Hepatocyte (in vitro differentiated cells): ENCODE measurements around the gene TPPP3. TPM values are rescaled to one million over a fixed set of nuclear protein-coding genes. Genes with fewer than 3 reads are reported as not detected.

Experiments
- DNase-seq: peaks from one replicate; pipeline ENCODE4 v3.0.0-alpha.2; 2016; ENCODE audit warnings: low spot score
- H2AFZ ChIP-seq: fragments of 200-600 bp; sonication (generic); 2 replicates; pipeline ENCODE4 v1.6.0; 2016; ENCODE audit warnings: antibody characterized with exemption, mild to moderate bottlenecking
- H3K27ac ChIP-seq: fragments of 200-600 bp; sonication (generic); 2 replicates; pipeline ENCODE4 v1.5.1; 2016; ENCODE audit warnings: mild to moderate bottlenecking
- H3K27me3 ChIP-seq: fragments of 200-600 bp; sonication (generic); 2 replicates; pipeline ENCODE4 v1.6.1; 2016
- H3K36me3 ChIP-seq: fragments of 200-600 bp; sonication (generic); replicated peaks from 2 replicates; pipeline ENCODE4 v1.5.1; 2016; ENCODE audit warnings: low read depth; ENCODE audit not compliant: insufficient read depth
- H3K4me1 ChIP-seq: fragments of 200-600 bp; sonication (generic); 2 replicates; pipeline ENCODE4 v1.5.1; 2016; ENCODE audit warnings: mild to moderate bottlenecking, moderate library complexity; ENCODE audit not compliant: insufficient read depth
- H3K4me2 ChIP-seq: fragments of 200-600 bp; sonication (generic); 2 replicates; pipeline ENCODE4 v1.6.0; 2016
- H3K4me3 ChIP-seq: fragments of 200-600 bp; sonication (generic); 2 replicates; pipeline ENCODE4 v1.5.1; 2016; ENCODE audit warnings: mild to moderate bottlenecking
- H3K79me2 ChIP-seq: fragments of 200-600 bp; sonication (generic); 2 replicates; pipeline ENCODE4 v1.6.0; 2017; ENCODE audit warnings: mild to moderate bottlenecking
- H3K9me2 ChIP-seq: fragments of 200-600 bp; sonication (generic); replicated peaks from 2 replicates; pipeline ENCODE4 v1.6.0; 2017; ENCODE audit warnings: mild to moderate bottlenecking; ENCODE audit not compliant: insufficient read depth
- H3K9me3 ChIP-seq: fragments of 200-600 bp; sonication (generic); 2 replicates; pipeline ENCODE4 v1.5.1; 2016; ENCODE audit warnings: low read depth, mild to moderate bottlenecking
- H4K20me1 ChIP-seq: fragments of 200-600 bp; sonication (generic); 2 replicates; pipeline ENCODE4 v1.6.0; 2016; ENCODE audit warnings: mild to moderate bottlenecking; ENCODE audit not compliant: insufficient read depth, poor library complexity, severe bottlenecking
- CTCF ChIP-seq: fragments of 200-600 bp; sonication (generic); IDR thresholded peaks from 2 replicates; pipeline ENCODE4 v1.5.1; 2016; ENCODE audit warnings: antibody characterized with exemption, mild to moderate bottlenecking; ENCODE audit not compliant: poor library complexity
- EZH2 ChIP-seq: fragments of 200-600 bp; sonication (generic); IDR thresholded peaks from 2 replicates; pipeline ENCODE4 v1.6.1; 2016; ENCODE audit warnings: antibody characterized with exemption, mild to moderate bottlenecking, borderline replicate concordance
- EZH2phosphoT487 ChIP-seq: fragments of 200-600 bp; sonication (generic); IDR thresholded peaks from one replicate; pipeline ENCODE4 v1.6.1; 2018; ENCODE audit warnings: antibody characterized with exemption, mild to moderate bottlenecking, low read depth, moderate library complexity; ENCODE audit not compliant: unreplicated experiment, severe bottlenecking
- whole genome bisulfite sequencing: methylation state at CpG from one replicate; pipeline ENCODE4 v1.1.6; 2016; ENCODE audit warnings: low lambda C conversion rate; ENCODE audit errors: missing lambda C conversion rate; 5-methylcytosine and 5-hydroxymethylcytosine counted together
- polyA plus RNA-seq: library from polyadenylated mRNA; unstranded; fragments of >200 nt; fragmentation: Nextera tagmentation; extraction: Ambion mirVana; gene quantifications from 2 replicates; pipeline ENCODE4 v1.2.1, GENCODE V29; 2016
- total RNA-seq: library from RNA; depleted of rRNA; stranded (reverse); fragments of >200 nt; gene quantifications from 2 replicates; pipeline ENCODE4 v1.2.3, GENCODE V29; 2014

TPPP3 gene
- total RNA-seq, result 0.88 and 3.2 TPM in 2 replicates
- polyA plus RNA-seq, result 13.4 and 20.1 TPM in 2 replicates

DNA sequence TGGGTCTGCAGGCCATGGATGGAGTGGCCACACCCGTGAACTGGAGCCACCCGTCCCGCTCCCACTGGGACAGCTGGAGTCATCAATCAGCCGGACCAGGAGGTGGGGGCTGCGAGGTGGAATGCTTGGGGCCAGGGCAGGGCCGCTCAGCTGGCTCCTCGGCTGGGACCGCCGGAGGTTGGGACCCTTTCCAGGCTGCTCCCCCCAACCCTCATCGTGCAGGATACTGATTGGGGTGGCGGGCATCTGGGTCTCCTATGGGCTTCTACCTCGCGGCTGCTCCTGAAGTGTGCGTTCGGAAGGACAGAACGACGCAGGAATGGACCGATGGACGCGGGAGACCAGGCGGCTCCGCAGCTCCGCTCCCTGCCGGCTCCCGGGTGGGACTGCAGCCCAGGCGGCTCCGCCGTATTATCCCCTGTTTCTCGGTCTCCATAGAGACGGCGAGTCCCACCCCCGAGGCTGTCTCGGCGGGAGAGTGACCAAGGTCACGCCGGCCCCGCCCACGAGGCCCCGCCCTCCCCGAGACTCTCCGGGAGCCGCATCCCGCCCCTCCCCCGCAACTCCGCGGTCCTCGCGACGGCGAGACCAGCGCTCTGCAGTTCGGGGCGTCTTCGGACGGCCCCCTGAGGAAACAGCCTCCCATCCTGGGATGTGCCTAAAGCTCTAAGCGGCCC lies at the start of gene TPPP3:
Gene TPPP3 (minus strand): TSS at position 388 of the 677 bp plus-strand sequence. CDS start 2,387 bp downstream, outside the sequence.
- H2AFZ ChIP-seq, result peak within 1 kb of the TSS; percentile 67
- peak; percentile 93 for DNase-seq
- 4% methylated on average over 43 of the region's 56 CpGs for WGBS
- no peaks in the 10 kb centered on the region for H3K9me2 ChIP-seq
- no peaks in the 10 kb centered on the region for H3K36me3 ChIP-seq
- TF ChIP-seq CTCF (peak; percentile 64), EZH2phosphoT487 (no peak)
- peak within 1 kb of the TSS; percentile 91 for H3K4me2 ChIP-seq
- H3K9me3 ChIP-seq, result no peaks in the 10 kb centered on the region
- H3K27ac ChIP-seq, result no peak within 1 kb of the TSS
- no peaks in the 10 kb centered on the region for H3K79me2 ChIP-seq
- peaks cover 29% of the 10 kb centered on the region for H3K27me3 ChIP-seq
- peaks cover 24% of the 10 kb centered on the region for H3K4me1 ChIP-seq
- H4K20me1 ChIP-seq, result no peaks in the 10 kb centered on the region
- no peak within 1 kb of the TSS for H3K4me3 ChIP-seq

GRCh38 chr16:67442581-67443255 lies 49.4 kb upstream of the TPPP3 start:
- H3K79me2 ChIP-seq, result peaks cover under 1% of the 10 kb centered on the region
- WGBS, result 95% methylated on average over 13 of the region's 13 CpGs
- H3K36me3 ChIP-seq, result no peaks in the 10 kb centered on the region
- H3K4me3 ChIP-seq, result no peak overlapping the region
- no peaks in the 10 kb centered on the region for H3K9me3 ChIP-seq
- no peak for DNase-seq
- no peak overlapping the region for H3K4me2 ChIP-seq
- H3K27ac ChIP-seq, result no peak overlapping the region
- H3K27me3 ChIP-seq, result no peaks in the 10 kb centered on the region
- no peaks in the 10 kb centered on the region for H3K9me2 ChIP-seq
- peaks cover 43% of the 10 kb centered on the region for H4K20me1 ChIP-seq
- TF ChIP-seq CTCF (no peak), EZH2 (no peak), EZH2phosphoT487 (no peak)
- no peak overlapping the region for H2AFZ ChIP-seq
- peaks cover 20% of the 10 kb centered on the region for H3K4me1 ChIP-seq

DNA sequence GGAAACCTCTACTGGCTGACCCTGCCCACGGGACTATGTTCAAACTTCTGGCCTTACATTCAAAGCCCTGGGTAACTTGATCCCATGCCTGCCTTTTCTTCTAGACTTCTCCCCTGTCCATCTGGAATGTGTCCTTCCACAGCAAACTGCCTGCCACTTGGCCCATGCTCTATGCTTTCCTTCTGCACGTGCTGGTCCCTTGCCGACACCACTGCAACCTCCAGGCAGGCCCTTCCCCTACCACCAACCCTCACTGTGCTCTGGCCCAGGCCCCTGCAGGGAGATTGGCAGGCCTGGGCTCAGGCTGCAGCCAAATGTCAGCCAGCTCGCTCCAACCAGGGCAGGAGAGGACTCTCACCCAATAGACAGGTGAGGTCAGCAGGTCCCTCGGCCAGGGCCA lies 48.6 kb upstream of the TPPP3 start:
- WGBS, result 75% methylated on average over 5 of the region's 5 CpGs
- H4K20me1 ChIP-seq, result peaks cover 35% of the 10 kb centered on the region
- TF ChIP-seq CTCF, result no peak
- no peak for TF ChIP-seq EZH2phosphoT487
- no peak for TF ChIP-seq EZH2
- H3K9me3 ChIP-seq, result no peaks in the 10 kb centered on the region
- H3K27ac ChIP-seq, result no peak overlapping the region
- H3K4me1 ChIP-seq, result peaks cover 12% of the 10 kb centered on the region
- no peak overlapping the region for H2AFZ ChIP-seq
- no peaks in the 10 kb centered on the region for H3K9me2 ChIP-seq
- no peak overlapping the region for H3K4me3 ChIP-seq
- no peak for DNase-seq
- H3K79me2 ChIP-seq, result no peaks in the 10 kb centered on the region
- H3K36me3 ChIP-seq, result no peaks in the 10 kb centered on the region
- no peaks in the 10 kb centered on the region for H3K27me3 ChIP-seq
- no peak overlapping the region for H3K4me2 ChIP-seq
